Activated CD8-positive, alpha-beta memory T cell treated with anti-CD3 and anti-CD28 coated beads, Interleukin-2, amount 50 U/mL, for 1 hour (primary cell): ENCODE data around the gene RIMBP3C.
"Not testable (repeated sequence)": the region's sequence is repeated elsewhere in the genome, so short reads cannot be mapped to it uniquely, and the experiment has no call there.

Source experiments
- DNase-seq: peaks from one replicate; pipeline ENCODE4 v3.0.0-alpha.2; 2020; ENCODE audit errors: extremely low read depth

Gene RIMBP3C

DNA sequence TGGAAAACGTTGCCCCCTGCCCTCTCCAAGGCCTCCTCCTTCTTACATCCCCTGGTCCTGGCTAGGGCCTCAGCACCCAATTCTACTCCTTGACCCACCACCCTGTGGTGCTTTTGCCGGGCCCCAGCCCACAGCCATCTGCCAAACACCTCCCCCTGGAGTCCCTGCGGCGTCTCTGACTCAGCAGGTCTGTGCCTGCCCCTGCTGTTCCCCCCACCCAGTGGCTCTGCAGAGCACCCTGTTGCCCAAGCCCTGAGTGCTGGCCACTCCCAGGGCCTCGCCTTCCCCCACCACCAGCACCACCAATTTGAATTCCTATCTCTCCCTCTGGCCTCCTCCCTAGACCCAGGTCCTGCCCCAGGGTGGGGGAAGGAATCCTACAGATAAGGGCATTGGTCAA is 19.7 kb downstream of the RIMBP3C start:
- DNase-seq, result not testable (repeated sequence)

DNA sequence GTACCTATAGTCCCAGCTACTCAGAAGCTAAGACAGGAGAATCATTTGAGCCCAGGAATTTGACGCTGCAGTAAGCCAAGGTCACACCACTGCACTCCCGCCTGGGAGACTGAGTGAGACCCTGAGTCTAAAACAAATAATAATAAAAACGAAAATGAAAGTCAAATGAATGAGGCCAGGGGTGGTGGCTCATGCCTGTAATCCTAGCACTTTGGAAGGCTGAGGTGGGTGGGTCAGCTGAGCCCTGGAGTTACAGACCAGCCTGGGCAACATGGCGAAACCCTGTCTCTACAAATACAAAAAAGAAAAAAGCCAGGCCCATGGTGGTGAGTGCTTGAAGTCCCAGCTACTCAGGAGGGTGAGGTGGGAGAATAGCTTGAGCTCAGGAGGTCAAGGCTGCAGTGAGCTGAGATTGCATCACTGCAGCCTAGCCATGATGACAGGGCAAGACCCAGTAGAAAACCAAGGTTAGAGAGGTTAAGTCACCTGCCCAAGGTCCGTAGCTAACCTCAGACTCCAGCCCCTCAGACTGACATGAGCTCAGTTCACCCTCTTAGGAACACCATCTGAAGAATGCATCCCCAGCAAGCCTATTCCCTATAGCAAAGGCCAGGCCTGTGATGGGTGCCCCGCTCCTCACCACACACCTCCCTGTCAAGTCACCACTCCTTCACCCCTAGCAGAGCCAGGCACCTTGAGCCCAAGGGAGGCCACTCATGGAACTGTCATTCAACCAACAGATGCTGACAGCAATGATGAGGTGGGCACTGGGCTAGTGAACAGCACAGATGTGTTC is 24.4 kb downstream of the RIMBP3C start:
- DNase-seq, result not testable (repeated sequence)

DNA sequence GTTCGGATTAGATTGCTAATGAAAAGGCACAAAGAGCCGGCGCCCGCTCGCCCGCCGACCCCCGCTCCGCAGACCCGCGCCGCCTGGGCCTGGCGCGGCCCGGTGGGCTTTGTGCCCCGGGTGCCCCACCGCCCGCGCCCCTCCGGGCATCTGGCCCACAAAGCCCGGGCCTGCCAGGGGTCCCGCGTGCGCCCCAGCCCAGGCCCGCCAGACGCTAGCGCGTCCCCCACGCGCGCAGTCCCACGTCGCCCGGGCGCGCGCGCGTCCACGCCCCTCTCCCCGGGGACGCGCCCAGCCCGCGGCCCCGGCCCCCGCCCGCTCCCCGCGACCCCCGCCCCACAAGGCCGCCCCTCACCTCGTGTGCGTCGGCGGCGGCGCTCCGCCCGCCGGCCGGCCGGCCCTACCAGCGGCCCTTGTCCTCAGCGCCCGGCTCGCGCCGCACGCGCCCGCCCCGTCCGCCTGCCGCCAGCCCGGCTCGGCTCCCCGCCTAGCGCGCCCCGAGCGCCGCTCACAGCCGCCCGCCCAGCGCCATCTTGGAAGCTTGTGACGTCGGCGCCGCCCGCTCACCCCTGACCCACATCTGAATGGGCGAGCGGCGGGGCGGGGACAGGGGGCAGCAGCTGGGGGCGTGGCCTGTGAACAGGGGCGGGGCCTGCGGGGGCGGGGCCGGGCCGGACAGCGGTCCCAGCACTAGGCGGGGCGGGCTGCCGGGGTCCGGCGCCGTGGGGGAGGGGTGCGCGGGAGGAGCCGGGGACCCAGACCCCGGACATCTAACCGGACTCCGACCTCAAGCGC is 34.1 kb downstream of the RIMBP3C start:
- peak; percentile 11 for DNase-seq

DNA sequence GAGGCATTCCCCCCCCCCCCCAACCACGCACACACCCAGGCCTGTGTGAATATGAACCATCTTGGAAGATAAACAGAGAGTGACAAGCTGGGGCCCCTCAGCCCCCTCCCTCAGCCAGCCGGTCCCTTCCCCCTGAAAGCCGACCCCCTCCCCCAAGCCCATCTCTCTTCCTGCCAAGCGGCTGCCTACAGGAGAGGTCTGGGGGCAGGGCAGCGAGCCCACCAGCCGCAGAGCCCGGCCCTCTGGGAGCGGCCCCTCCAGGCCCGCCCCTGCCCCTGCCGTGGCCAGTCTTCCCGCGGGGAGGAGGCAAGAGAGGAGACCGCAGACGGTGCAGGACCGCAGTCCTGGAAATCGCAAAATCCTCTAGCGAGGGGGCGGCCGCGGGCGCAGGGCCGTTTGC is 34.7 kb downstream of the RIMBP3C start:
- DNase-seq, result not testable (repeated sequence)

DNA sequence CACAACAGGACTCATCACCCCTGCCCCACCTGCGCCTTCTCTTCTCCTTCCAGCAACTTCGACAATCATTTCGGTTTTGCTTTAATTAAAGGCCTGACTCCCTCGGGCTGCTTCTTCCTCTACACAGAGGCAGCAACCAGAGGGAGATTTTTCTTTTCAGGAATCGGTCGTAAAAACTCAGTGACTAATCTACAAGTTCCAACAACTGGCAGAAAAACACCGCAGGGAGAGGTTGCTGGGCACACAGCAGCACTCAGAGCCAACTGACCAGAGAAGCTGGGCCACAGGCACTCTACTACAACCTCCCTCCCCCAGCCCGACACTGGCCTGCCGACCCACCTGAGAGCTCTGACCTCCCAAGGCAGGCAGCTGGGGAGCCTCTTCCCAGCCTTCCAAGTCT is 36.0 kb downstream of the RIMBP3C start:
- DNase-seq, result not testable (repeated sequence)

- DNase-seq, result not testable (repeated sequence)
Observed at GRCh38 chr22:21514117-21514516, 37.1 kb downstream of the RIMBP3C start.

GRCh38 chr22:21512022-21512421 is 39.2 kb downstream of the RIMBP3C start:
- not testable (repeated sequence) for DNase-seq

GRCh38 chr22:21510397-21510796 is 40.9 kb downstream of the RIMBP3C start:
- DNase-seq, result not testable (repeated sequence)

- DNase-seq, result not testable (repeated sequence)
Observed at GRCh38 chr22:21499623-21500506, 51.4 kb downstream of the RIMBP3C start.

- DNase-seq, result not testable (repeated sequence)
Observed at GRCh38 chr22:21498489-21498888, 52.8 kb downstream of the RIMBP3C start.

GRCh38 chr22:21497984-21498383 is 53.3 kb downstream of the RIMBP3C start:
- not testable (repeated sequence) for DNase-seq
